Measurements from ENCODE around the gene CDH26. TPM values are rescaled to one million over a fixed set of nuclear protein-coding genes. Genes with fewer than 3 reads are reported as not detected.

Gene CDH26
- total RNA-seq, 1 experiment from 2014 or later: 1.1 TPM

DNA sequence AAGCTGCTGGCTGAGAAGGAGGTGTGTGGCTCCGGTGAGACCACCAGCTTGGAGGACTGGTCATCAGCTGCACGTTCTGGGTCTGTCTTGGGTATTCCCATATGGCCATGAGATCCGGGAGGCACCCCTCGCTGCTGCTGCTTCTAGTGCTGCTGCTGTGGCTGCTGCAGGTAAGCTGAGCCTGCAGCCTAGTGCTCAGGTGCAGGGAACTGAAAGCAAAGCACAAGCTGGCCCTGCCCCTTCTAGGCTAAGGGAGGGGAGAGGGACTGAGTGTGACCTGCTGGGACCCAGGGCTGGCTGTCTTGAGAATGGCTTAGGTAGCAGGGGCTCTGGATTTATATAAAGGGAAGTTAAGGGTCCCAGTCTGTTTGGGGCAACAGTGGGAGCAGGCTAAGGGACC lies 403 bp downstream of the CDH26 start:
- CTCF ChIA-PET: no interaction called here
- BruUV-seq (replicated peaks): no TSS peak
- no peak overlapping the region for H3K4me3 Mint-ChIP-seq (ENCODE audit: low read depth, unreplicated experiment)
- H3K27me3 Mint-ChIP-seq (ENCODE audit: unreplicated experiment): no peaks in the 10 kb centered on the region
- H3K4me1 Mint-ChIP-seq (ENCODE audit: low read depth, unreplicated experiment): peaks cover 12% of the 10 kb centered on the region
- intact Hi-C loops (cut with micrococcal nuclease; ENCODE audit: unreplicated experiment): no loop called here
- H3K36me3 Mint-ChIP-seq (ENCODE audit: insufficient read depth, unreplicated experiment): no peaks in the 10 kb centered on the region
- H3K9me3 Mint-ChIP-seq (ENCODE audit: low read depth, unreplicated experiment): no peaks in the 10 kb centered on the region
- no peak overlapping the region for H3K27ac Mint-ChIP-seq (ENCODE audit: unreplicated experiment)
- DNase-seq: no peak
- TF ChIP-seq, protein P1, sequence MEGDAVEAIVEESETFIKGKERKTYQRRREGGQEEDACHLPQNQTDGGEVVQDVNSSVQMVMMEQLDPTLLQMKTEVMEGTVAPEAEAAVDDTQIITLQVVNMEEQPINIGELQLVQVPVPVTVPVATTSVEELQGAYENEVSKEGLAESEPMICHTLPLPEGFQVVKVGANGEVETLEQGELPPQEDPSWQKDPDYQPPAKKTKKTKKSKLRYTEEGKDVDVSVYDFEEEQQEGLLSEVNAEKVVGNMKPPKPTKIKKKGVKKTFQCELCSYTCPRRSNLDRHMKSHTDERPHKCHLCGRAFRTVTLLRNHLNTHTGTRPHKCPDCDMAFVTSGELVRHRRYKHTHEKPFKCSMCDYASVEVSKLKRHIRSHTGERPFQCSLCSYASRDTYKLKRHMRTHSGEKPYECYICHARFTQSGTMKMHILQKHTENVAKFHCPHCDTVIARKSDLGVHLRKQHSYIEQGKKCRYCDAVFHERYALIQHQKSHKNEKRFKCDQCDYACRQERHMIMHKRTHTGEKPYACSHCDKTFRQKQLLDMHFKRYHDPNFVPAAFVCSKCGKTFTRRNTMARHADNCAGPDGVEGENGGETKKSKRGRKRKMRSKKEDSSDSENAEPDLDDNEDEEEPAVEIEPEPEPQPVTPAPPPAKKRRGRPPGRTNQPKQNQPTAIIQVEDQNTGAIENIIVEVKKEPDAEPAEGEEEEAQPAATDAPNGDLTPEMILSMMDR (IDR thresholded peaks at IDR 0.05; ENCODE audit: unreplicated experiment): no peak

DNA sequence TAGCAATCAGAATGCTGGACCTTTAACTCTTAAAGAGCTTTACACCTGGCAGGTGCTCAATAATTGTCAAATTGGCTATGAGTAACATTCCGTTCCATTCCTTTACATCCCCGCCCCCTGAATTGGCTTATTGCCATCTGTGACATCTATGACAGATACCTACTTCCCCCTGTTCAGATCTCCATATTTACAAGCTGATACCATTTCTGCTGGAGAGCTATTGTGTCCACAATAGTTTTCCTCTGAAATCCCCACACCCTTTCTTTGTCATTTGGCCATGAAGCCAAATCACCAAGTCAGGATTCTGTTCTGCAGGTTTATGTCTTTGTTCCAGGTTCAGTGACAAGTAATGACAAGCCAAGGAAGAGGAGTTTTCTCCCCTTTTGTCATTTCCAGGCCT lies 3.2 kb downstream of the CDH26 start:
- peaks cover 12% of the 10 kb centered on the region for H3K4me1 Mint-ChIP-seq (ENCODE audit: low read depth, unreplicated experiment)
- no peaks in the 10 kb centered on the region for H3K27me3 Mint-ChIP-seq (ENCODE audit: unreplicated experiment)
- DNase-seq: no peak
- H3K27ac Mint-ChIP-seq (ENCODE audit: unreplicated experiment): no peak overlapping the region
- no peaks in the 10 kb centered on the region for H3K36me3 Mint-ChIP-seq (ENCODE audit: insufficient read depth, unreplicated experiment)
- no peaks in the 10 kb centered on the region for H3K9me3 Mint-ChIP-seq (ENCODE audit: low read depth, unreplicated experiment)
- TF ChIP-seq, protein P1 (IDR thresholded peaks at IDR 0.05; ENCODE audit: unreplicated experiment): no peak
- no TSS peak for BruUV-seq (replicated peaks)
- CTCF ChIA-PET: interaction anchor here (0.9 kb wide), 1 partner anchor 11 kb away, joined by 4 read pairs; no protein-coding TSS in a partner anchor
- no peak overlapping the region for H3K4me3 Mint-ChIP-seq (ENCODE audit: low read depth, unreplicated experiment)
- intact Hi-C loops (cut with micrococcal nuclease; ENCODE audit: unreplicated experiment): no loop called here

DNA sequence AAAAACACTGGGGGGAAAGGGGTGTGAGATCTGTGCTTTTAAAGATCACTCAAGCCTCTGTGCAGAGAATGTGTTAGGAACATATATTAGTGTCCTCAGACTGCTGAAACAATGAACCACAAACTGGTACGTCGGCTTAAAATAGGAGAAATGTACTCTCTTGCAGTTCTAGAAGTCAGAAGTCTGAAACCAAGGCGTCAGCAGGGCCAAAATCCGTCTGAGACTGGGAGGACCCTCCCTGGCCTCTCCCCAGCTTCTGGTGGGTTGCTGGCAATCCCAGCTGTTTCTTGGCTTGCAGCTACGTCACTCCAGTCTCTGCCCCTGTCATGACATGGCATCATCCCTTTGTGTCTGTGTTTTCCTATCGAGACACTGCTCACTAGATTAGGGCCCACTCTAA lies 3.9 kb downstream of the CDH26 start:
- BruUV-seq (replicated peaks): no TSS peak
- intact Hi-C loops (cut with micrococcal nuclease; ENCODE audit: unreplicated experiment): no loop called here
- TF ChIP-seq, protein P1 (IDR thresholded peaks at IDR 0.05; ENCODE audit: unreplicated experiment): no peak
- Mint-ChIP-seq H3K4me1 (ENCODE audit: low read depth, unreplicated experiment) (peaks cover 12% of the 10 kb centered on the region), H3K4me3 (ENCODE audit: low read depth, unreplicated experiment) (no peak overlapping the region), H3K9me3 (ENCODE audit: low read depth, unreplicated experiment) (no peaks in the 10 kb centered on the region), H3K27ac (ENCODE audit: unreplicated experiment) (no peak overlapping the region), H3K27me3 (ENCODE audit: unreplicated experiment) (no peaks in the 10 kb centered on the region), H3K36me3 (ENCODE audit: insufficient read depth, unreplicated experiment) (no peaks in the 10 kb centered on the region)
- no peak for DNase-seq
- CTCF ChIA-PET: interaction anchor here (0.9 kb wide), 1 partner anchor 10 kb away, joined by 4 read pairs; no protein-coding TSS in a partner anchor

DNA sequence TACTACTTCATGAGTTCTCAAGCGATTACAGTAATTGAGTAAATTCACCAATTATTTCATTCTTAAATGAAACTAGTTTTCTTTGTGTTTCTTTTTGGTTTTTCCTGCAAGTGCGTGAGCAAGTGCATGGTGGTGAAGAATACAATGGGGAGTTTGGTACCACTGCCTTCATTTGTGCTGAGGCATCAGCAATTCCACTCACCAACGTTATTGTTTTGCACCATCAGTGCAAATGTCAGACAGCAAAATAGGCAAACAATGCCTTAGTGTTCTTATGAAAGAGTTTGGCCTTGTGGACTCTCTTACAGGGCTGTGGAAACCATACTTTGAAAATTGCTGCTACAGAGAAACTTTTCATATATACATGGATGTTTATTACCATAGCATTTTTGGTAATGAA lies 8.2 kb downstream of the CDH26 start:
- H3K27ac Mint-ChIP-seq (ENCODE audit: unreplicated experiment): no peak overlapping the region
- intact Hi-C loops (cut with micrococcal nuclease; ENCODE audit: unreplicated experiment): no loop called here
- CTCF ChIA-PET: no interaction called here
- H3K4me1 Mint-ChIP-seq (ENCODE audit: low read depth, unreplicated experiment): peaks cover 13% of the 10 kb centered on the region
- H3K27me3 Mint-ChIP-seq (ENCODE audit: unreplicated experiment): no peaks in the 10 kb centered on the region
- no peaks in the 10 kb centered on the region for H3K9me3 Mint-ChIP-seq (ENCODE audit: low read depth, unreplicated experiment)
- TF ChIP-seq, protein P1 (IDR thresholded peaks at IDR 0.05; ENCODE audit: unreplicated experiment): no peak
- no peak overlapping the region for H3K4me3 Mint-ChIP-seq (ENCODE audit: low read depth, unreplicated experiment)
- no peak for DNase-seq
- H3K36me3 Mint-ChIP-seq (ENCODE audit: insufficient read depth, unreplicated experiment): no peaks in the 10 kb centered on the region
- BruUV-seq (replicated peaks): no TSS peak

Data from Calu3 (cell line).